H1 (cell line): ENCODE measurements around the gene PPP1R9A. TPM values are rescaled to one million over a fixed set of nuclear protein-coding genes. Genes with fewer than 3 reads are reported as not detected.

Source experiments
- CTCF ChIA-PET: fragments of 300-600 bp; sonication (Branson Sonifier 250); formaldehyde crosslinking; loops from one replicate; lab custom pipeline; 2021; ENCODE audit not compliant: partially characterized antibody; lab: Charles Lee
- POLR2A ChIA-PET: fragments of 300-600 bp; sonication (Branson Sonifier 250); formaldehyde crosslinking; loops from one replicate; lab custom pipeline; 2021; ENCODE audit warnings: inconsistent platforms; ENCODE audit not compliant: partially characterized antibody; lab: Charles Lee
- DNase-seq, 2 experiments: peaks; one replicate each; pipeline versions ENCODE4 v3.0.0 to v3.0.0-alpha.2; 2010 to 2022; ENCODE audit warnings: low spot score in 2 of 2, low read depth in 1 of 2, mixed read lengths in 1 of 2
- FAIRE-seq: peaks from 2 replicates; lab custom pipeline; 2011; peaks lifted over from hg19 to GRCh38; lab: Jason Lieb, UNC
- H2AFZ ChIP-seq: 2 replicates; pipeline ENCODE4 v1.8.1; 2012; ENCODE audit warnings: low read length, inconsistent platforms
- H2AK5ac ChIP-seq: 2 replicates; pipeline ENCODE4 v1.6.1; 2013; ENCODE audit warnings: low read depth, low read length
- H2BK120ac ChIP-seq: replicated peaks from 2 replicates; pipeline ENCODE3; 2013; ENCODE audit warnings: low read depth, low read length, inconsistent platforms
- H2BK12ac ChIP-seq: 2 replicates; pipeline ENCODE4 v1.6.1; 2013; ENCODE audit warnings: low read depth, low read length
- H2BK15ac ChIP-seq: 2 replicates; pipeline ENCODE4 v1.6.1; 2013; ENCODE audit warnings: low read length
- H2BK20ac ChIP-seq: 2 replicates; pipeline ENCODE4 v1.6.1; 2013; ENCODE audit warnings: low read length
- H2BK5ac ChIP-seq: 2 replicates; pipeline ENCODE4 v1.6.1; 2013; ENCODE audit warnings: low read depth, low read length
- H3K14ac ChIP-seq: 2 replicates; pipeline ENCODE4 v1.6.1; 2013; ENCODE audit warnings: inconsistent platforms; ENCODE audit not compliant: insufficient read length
- H3K18ac ChIP-seq: 2 replicates; pipeline ENCODE4 v1.6.1; 2013; ENCODE audit warnings: low read length; ENCODE audit errors: extremely low read depth
- H3K23ac ChIP-seq: 2 replicates; pipeline ENCODE4 v1.6.1; 2013; ENCODE audit warnings: inconsistent platforms; ENCODE audit not compliant: insufficient read length
- H3K23me2 ChIP-seq: 2 replicates; pipeline ENCODE4 v1.6.1; 2013; ENCODE audit warnings: low read depth, low read length
- H3K27ac ChIP-seq: 2 replicates; pipeline ENCODE4 v1.6.1; 2011; ENCODE audit warnings: low read depth, low read length, inconsistent platforms
- H3K27me3 ChIP-seq, 4 experiments: replicated peaks in 1 of 4; 1 replicate in 1 of 4; 2 replicates in 3 of 4; pipeline versions ENCODE4 v1.6.1 to v1.8.1; 2011 to 2013; ENCODE audit warnings: low read length in 3 of 4, mild to moderate bottlenecking in 3 of 4, inconsistent platforms in 2 of 4, mixed read lengths in 2 of 4, moderate library complexity in 1 of 4; ENCODE audit not compliant: control insufficient read depth in 3 of 4, insufficient read depth in 3 of 4; ENCODE audit errors: extremely low read depth in 1 of 4
- H3K36me3 ChIP-seq, 4 experiments: 2 replicates each; pipeline versions ENCODE4 v1.6.1 to v1.8.1; 2011 to 2013; ENCODE audit warnings: mild to moderate bottlenecking in 4 of 4, low read length in 3 of 4, moderate library complexity in 2 of 4, control low read depth in 1 of 4, inconsistent platforms in 1 of 4; ENCODE audit not compliant: insufficient read depth in 4 of 4, control insufficient read depth in 2 of 4
- H3K4ac ChIP-seq: replicated peaks from 2 replicates; pipeline ENCODE3; 2013; ENCODE audit warnings: low read length, low read depth, mixed read lengths, inconsistent platforms; ENCODE audit not compliant: insufficient read length
- H3K4me1 ChIP-seq, 4 experiments: replicated peaks in 1 of 4; 1 replicate in 1 of 4; 2 replicates in 3 of 4; pipeline versions ENCODE4 v1.6.1 to v1.8.1; 2011 to 2013; ENCODE audit warnings: low read length in 3 of 4, inconsistent platforms in 2 of 4, mixed read lengths in 1 of 4; ENCODE audit not compliant: insufficient read depth in 4 of 4, control insufficient read depth in 3 of 4
- H3K4me2 ChIP-seq, 2 experiments: 2 replicates each; pipeline versions ENCODE4 v1.6.1 to v1.8.1; 2011 to 2013; ENCODE audit warnings: low read depth in 2 of 2, low read length in 2 of 2, control low read depth in 1 of 2, inconsistent platforms in 1 of 2, mild to moderate bottlenecking in 1 of 2; ENCODE audit not compliant: insufficient read depth in 1 of 2
- H3K4me3 ChIP-seq, 4 experiments: fragments of 200-600, 300-600 bp in 1 of 4; sonication (generic), shearing (Covaris generic), sonication (Bioruptor Twin) in 1 of 4; 2 replicates each; pipeline versions ENCODE4 v1.5.1 to v1.8.1; 2011 to 2016; ENCODE audit warnings: low read length in 4 of 4, low read depth in 3 of 4, control low read depth in 2 of 4, inconsistent platforms in 2 of 4, mild to moderate bottlenecking in 2 of 4, mixed read lengths in 1 of 4, moderate library complexity in 1 of 4; ENCODE audit not compliant: insufficient read depth in 2 of 4; ENCODE audit errors: extremely low read depth in 1 of 4
- H3K56ac ChIP-seq: replicated peaks from 2 replicates; pipeline ENCODE3; 2013; ENCODE audit warnings: low read depth, mild to moderate bottlenecking, mixed read lengths, low read length, inconsistent platforms; ENCODE audit not compliant: insufficient read length
- H3K79me1 ChIP-seq: 2 replicates; pipeline ENCODE4 v1.6.1; 2013; ENCODE audit warnings: low read depth, low read length, control low read depth
- H3K79me2 ChIP-seq, 2 experiments: 2 replicates each; pipeline versions ENCODE4 v1.6.1 to v1.8.1; 2012 to 2013; ENCODE audit warnings: low read length in 2 of 2, mild to moderate bottlenecking in 2 of 2, inconsistent platforms in 1 of 2; ENCODE audit not compliant: insufficient read depth in 2 of 2, control insufficient read depth in 1 of 2
- H3K9ac ChIP-seq, 4 experiments: replicated peaks in 1 of 4; 1 replicate in 1 of 4; 2 replicates in 3 of 4; pipeline versions ENCODE4 v1.6.1 to v1.8.1; 2011 to 2013; ENCODE audit warnings: low read depth in 3 of 4, low read length in 3 of 4, control low read depth in 2 of 4, mild to moderate bottlenecking in 2 of 4, moderate library complexity in 2 of 4, inconsistent platforms in 1 of 4; ENCODE audit errors: extremely low read depth in 1 of 4
- H3K9me3 ChIP-seq, 2 experiments: 2 replicates each; pipeline versions ENCODE4 v1.6.1 to v1.8.1; 2012 to 2013; ENCODE audit warnings: mild to moderate bottlenecking in 2 of 2, moderate library complexity in 2 of 2, control low read depth in 1 of 2, inconsistent platforms in 1 of 2, low read depth in 1 of 2, low read length in 1 of 2, mixed read lengths in 1 of 2; ENCODE audit not compliant: insufficient read depth in 2 of 2
- H4K20me1 ChIP-seq, 2 experiments: replicated peaks in 1 of 2; 2 replicates each; pipeline versions ENCODE3 to v1.8.1; 2011 to 2013; ENCODE audit warnings: inconsistent platforms in 2 of 2, low read length in 2 of 2, mild to moderate bottlenecking in 1 of 2; ENCODE audit not compliant: insufficient read depth in 2 of 2, control insufficient read depth in 1 of 2
- H4K5ac ChIP-seq: 2 replicates; pipeline ENCODE4 v1.6.1; 2013; ENCODE audit warnings: low read length, low read depth, mixed read lengths, inconsistent platforms; ENCODE audit not compliant: insufficient read length
- H4K8ac ChIP-seq: 2 replicates; pipeline ENCODE4 v1.8.0; 2013; ENCODE audit warnings: mild to moderate bottlenecking, moderate library complexity, low read length, inconsistent platforms; ENCODE audit not compliant: insufficient read depth; ENCODE audit errors: extremely low read depth
- H4K91ac ChIP-seq: replicated peaks from 2 replicates; pipeline ENCODE3; 2013; ENCODE audit warnings: low read length, mixed read lengths, inconsistent platforms; ENCODE audit not compliant: insufficient read length
- CTBP2 ChIP-seq: IDR thresholded peaks from 2 replicates; pipeline ENCODE4 v1.7.0; 2011; ENCODE audit warnings: borderline replicate concordance, mild to moderate bottlenecking, moderate library complexity, mixed read lengths, low read length; ENCODE audit not compliant: insufficient read depth, insufficient read length
- FOSL1 ChIP-seq: IDR thresholded peaks from 2 replicates; pipeline ENCODE4 v1.6.1; 2011; ENCODE audit warnings: mild to moderate bottlenecking, low read depth, low read length, moderate library complexity; ENCODE audit not compliant: insufficient read depth
- JUN ChIP-seq: IDR thresholded peaks from 2 replicates; pipeline ENCODE4 v1.6.1; 2011; ENCODE audit warnings: low read depth, mild to moderate bottlenecking, improper control_type of control experiment, low read length
- PHF8 ChIP-seq: fragments of 200-600 bp; sonication (generic); conservative IDR thresholded peaks from 2 replicates; pipeline ENCODE4 v1.7.1; 2012; ENCODE audit warnings: low read depth, mild to moderate bottlenecking, inconsistent platforms, low read length, moderate library complexity
- POU5F1 ChIP-seq: IDR thresholded peaks from 2 replicates; pipeline ENCODE4 v1.6.1; 2011; ENCODE audit warnings: low read depth, mild to moderate bottlenecking, low read length, moderate library complexity
- RFX5 ChIP-seq: IDR thresholded peaks from 2 replicates; pipeline ENCODE4 v1.6.1; 2011; ENCODE audit warnings: low read depth, low read length, improper control_type of control experiment, borderline replicate concordance
- SIN3A ChIP-seq, 2 experiments: IDR thresholded peaks in 1 of 2; conservative IDR thresholded peaks in 1 of 2; 2 replicates each; pipeline ENCODE4 v1.6.1; 2011 to 2012; ENCODE audit warnings: low read length in 2 of 2, improper control_type of control experiment in 1 of 2, low read depth in 1 of 2, mild to moderate bottlenecking in 1 of 2
- SIRT6 ChIP-seq: IDR thresholded peaks from one replicate; pipeline ENCODE4 v1.7.1; 2012; ENCODE audit warnings: low read length, inconsistent platforms
- WGBS, 2 experiments: shearing (Covaris generic) in 1 of 2; methylation state at CpG; one replicate each; pipeline versions ENCODE4 v1.1.6 to v1.1.7; 2013 to 2015; ENCODE audit warnings: low lambda C conversion rate in 2 of 2, mixed read lengths in 2 of 2, inconsistent platforms in 1 of 2, low coverage in 1 of 2, missing lambda C conversion rate in 1 of 2; ENCODE audit not compliant: insufficient replicate concordance in 2 of 2, insufficient coverage in 1 of 2, insufficient read length in 1 of 2; ENCODE audit errors: extremely low coverage in 1 of 2, missing lambda C conversion rate in 1 of 2; 5-methylcytosine and 5-hydroxymethylcytosine counted together
- polyA plus RNA-seq, 7 experiments: library from polyadenylated mRNA; depleted of rRNA in 3 of 7; stranded (reverse) in 5 of 7; unstranded in 2 of 7; fragments of >200 nt in 5 of 7; fragments of 200-250 nt in 2 of 7; gene quantifications; 1 replicate in 5 of 7; 2 replicates in 1 of 7; 4 replicates in 1 of 7; pipeline versions ENCODE4 v1.2.1 to v1.2.3, GENCODE V29; 2011 to 2013; ENCODE audit warnings: missing spikeins in 2 of 7, mixed read lengths in 2 of 7
- total RNA-seq: library from RNA; stranded (reverse); fragmentation: NEBNext Ultra II Directional; extraction: Animal tissue kit (Norgen Biotek cat#: 25700); gene quantifications from 2 replicates; pipeline ENCODE4 v1.2.1, GENCODE V29; 2021
- TF ChIP-seq, protein P1 (sequence below): IDR thresholded peaks from 2 replicates; pipeline ENCODE4 v1.6.1; 2012; ENCODE audit warnings: inconsistent platforms

Gene PPP1R9A
- total and polyA plus RNA-seq, 2 of the 8 experiments (the other 6 are each of a cell fraction or from before 2014, with no cell fraction given), result 3.0 to 20.3 TPM

DNA sequence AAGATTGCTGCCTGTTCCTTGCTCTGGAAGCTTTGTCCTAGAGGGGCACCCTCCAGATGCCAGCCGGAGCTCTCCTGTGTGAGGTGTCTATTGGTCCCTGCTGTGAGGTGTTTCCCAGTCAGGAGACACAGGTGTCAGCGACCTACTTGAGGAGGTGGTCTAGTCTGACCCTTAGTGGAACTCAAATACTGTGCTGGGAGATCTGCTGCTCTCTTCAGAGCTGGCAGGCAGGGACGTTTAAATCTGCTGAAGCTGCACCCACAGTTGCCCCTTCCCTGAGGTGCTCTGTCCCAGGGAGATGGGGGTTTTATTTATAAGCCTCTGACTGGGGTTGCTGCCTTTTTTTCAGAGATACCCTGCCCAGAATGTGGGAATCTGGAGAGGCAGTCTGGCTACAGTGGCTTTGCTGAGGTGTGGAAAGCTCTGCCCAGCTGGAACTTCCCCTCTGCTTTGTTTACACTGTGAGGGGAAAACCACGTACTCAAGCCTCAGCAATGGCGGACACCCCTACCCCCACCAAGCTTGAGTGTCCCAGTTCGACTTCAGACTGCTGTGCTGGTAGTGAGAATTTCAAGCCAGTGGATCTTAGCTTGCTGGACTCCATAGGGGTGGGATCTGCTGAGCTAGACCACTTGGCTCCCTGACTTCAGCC, 119.2 kb downstream of the PPP1R9A start:
- H3K79me2 ChIP-seq, result peaks cover 0 to 4% of the 10 kb centered on the region in 2 experiments; a peak in 1 of 4 replicates
- no peaks in the 10 kb centered on the region for H3K27me3 ChIP-seq
- H2BK5ac ChIP-seq, result no peak overlapping the region
- no peak overlapping the region for H2BK20ac ChIP-seq
- no peak overlapping the region for H3K4me2 ChIP-seq
- H4K8ac ChIP-seq, result no peak overlapping the region
- TF ChIP-seq SIRT6 (no peak), POU5F1 (no peak), FOSL1 (no peak), SIN3A (conservative IDR thresholded peaks at IDR 0.05 in 1 of 2, IDR thresholded peaks at IDR 0.05 in 1 of 2; ENCODE audit: low read depth in 1 of 2, low read length in 2 of 2) (no peak), RFX5 (no peak), CTBP2 (no peak), PHF8 (no peak), JUN (no peak)
- TF ChIP-seq, protein P1, sequence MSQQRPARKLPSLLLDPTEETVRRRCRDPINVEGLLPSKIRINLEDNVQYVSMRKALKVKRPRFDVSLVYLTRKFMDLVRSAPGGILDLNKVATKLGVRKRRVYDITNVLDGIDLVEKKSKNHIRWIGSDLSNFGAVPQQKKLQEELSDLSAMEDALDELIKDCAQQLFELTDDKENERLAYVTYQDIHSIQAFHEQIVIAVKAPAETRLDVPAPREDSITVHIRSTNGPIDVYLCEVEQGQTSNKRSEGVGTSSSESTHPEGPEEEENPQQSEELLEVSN, result no peak
- H2BK120ac ChIP-seq, result no peak overlapping the region
- no peak overlapping the region for H2AFZ ChIP-seq
- H4K91ac ChIP-seq, result no peak overlapping the region
- H3K27ac ChIP-seq, result no peak overlapping the region
- H3K36me3 ChIP-seq, result peaks cover 0 to 2% (median 0%) of the 10 kb centered on the region in 4 experiments; a peak in 1 of 8 replicates
- H3K4me1 ChIP-seq, result no peaks in the 10 kb centered on the region
- no peaks in the 10 kb centered on the region; a peak in 1 of 4 replicates for H3K9me3 ChIP-seq
- ChIA-PET CTCF (no interaction called here), POLR2A (no interaction called here)
- no peak overlapping the region; the same call in 1 of the 2 replicates for H3K18ac ChIP-seq
- H2AK5ac ChIP-seq, result no peak overlapping the region
- H4K20me1 ChIP-seq, result no peaks in the 10 kb centered on the region
- H2BK12ac ChIP-seq, result no peak overlapping the region
- WGBS, 2 experiments, result 66% methylated on average over 6 of the region's 6 CpGs; no CpG with 5 or more reads in 1 of the 2 experiments
- FAIRE-seq (no peak), DNase-seq (no peak)
- no peaks in the 10 kb centered on the region for H3K79me1 ChIP-seq
- H3K4ac ChIP-seq, result no peak overlapping the region
- no peak overlapping the region for H4K5ac ChIP-seq
- no peak overlapping the region for H3K4me3 ChIP-seq
- no peak overlapping the region for H3K56ac ChIP-seq
- no peaks in the 10 kb centered on the region for H3K23me2 ChIP-seq
- H3K23ac ChIP-seq, result no peak overlapping the region
- no peak overlapping the region for H3K14ac ChIP-seq
- no peak overlapping the region for H3K9ac ChIP-seq
- H2BK15ac ChIP-seq, result no peak overlapping the region
